Measurements from ENCODE around the gene SKAP2.

GRCh38 chr7:26638140-26638539 lies 226.2 kb downstream of the SKAP2 start:
- TF ChIP-seq POLR2AphosphoS5 (IDR thresholded peaks at IDR 0.05; ENCODE audit: low read depth, low read length): no peak
- TF ChIP-seq TAF1 (IDR thresholded peaks at IDR 0.05; ENCODE audit: low read depth, low read length): no peak
- TF ChIP-seq POLR2A (IDR thresholded peaks at IDR 0.05; ENCODE audit: low read depth, low read length): no peak
- no peak for TF ChIP-seq PAX5 (IDR thresholded peaks at IDR 0.05; ENCODE audit: insufficient read depth, low read length, severe bottlenecking)
- no peak for TF ChIP-seq SPI1 (IDR thresholded peaks at IDR 0.05; ENCODE audit: low read depth, low read length)
- no peak for TF ChIP-seq POU2F2 (IDR thresholded peaks at IDR 0.05; ENCODE audit: low read depth, low read length)

All from GM12891 (cell line).